Vagina (tissue), 2 donors: ENCODE measurements around the gene MICAL2. TPM values are rescaled to one million over a fixed set of nuclear protein-coding genes. Genes with fewer than 3 reads are reported as not detected.

Experiments
- DNase-seq, 2 donors: peaks; one replicate each; pipeline ENCODE4 v3.0.0-alpha.2; 2017; ENCODE audit errors: extremely low spot score in 2 of 2
- H3K27ac ChIP-seq: fragments of 200-600 bp; sonication (generic); one replicate; pipeline ENCODE4 v1.5.1; 2019
- H3K27me3 ChIP-seq: fragments of 200-600 bp; sonication (generic); one replicate; pipeline ENCODE4 v1.5.1; 2019
- H3K36me3 ChIP-seq, 2 donors: fragments of 200-600 bp; sonication (generic); one replicate each; pipeline ENCODE4 v1.5.1; 2017 to 2019
- H3K4me1 ChIP-seq: fragments of 200-600 bp; sonication (generic); one replicate; pipeline ENCODE4 v1.5.1; 2019
- H3K4me3 ChIP-seq, 2 donors: fragments of 200-600 bp; sonication (generic); 1 replicate in 1 of 2; 2 replicates in 1 of 2; pipeline ENCODE4 v1.5.1; 2016 to 2019
- H3K9me3 ChIP-seq: fragments of 200-600 bp; sonication (generic); one replicate; pipeline ENCODE4 v1.5.1; 2019
- CTCF ChIP-seq, 3 experiments: fragments of 450-650 bp in 2 of 3; fragments of 200-600 bp in 1 of 3; sonication (generic) in 1 of 3; IDR thresholded peaks; one replicate each; pipeline ENCODE4 v1.5.1; 2017 to 2019; ENCODE audit warnings: antibody characterized with exemption in 3 of 3, mild to moderate bottlenecking in 2 of 3, moderate library complexity in 2 of 3
- POLR2A ChIP-seq, 2 donors: fragments of 450-650 bp; IDR thresholded peaks; one replicate each; pipeline ENCODE4 v1.6.1; 2017; ENCODE audit warnings: antibody characterized with exemption in 2 of 2, mild to moderate bottlenecking in 2 of 2, moderate library complexity in 2 of 2
- POLR2AphosphoS5 ChIP-seq, 2 donors: sonication (generic); formaldehyde crosslinking; IDR thresholded peaks; one replicate each; pipeline ENCODE4 v1.9.0; 2017; ENCODE audit warnings: antibody characterized with exemption in 2 of 2, mild to moderate bottlenecking in 2 of 2, low read depth in 1 of 2; ENCODE audit not compliant: insufficient read depth in 1 of 2
- intact Hi-C: fragments of 100-400 bp; cut with DNase I; formaldehyde crosslinking; loops from one replicate; pipeline ENCODE4 v1.15.1; 2023
- total RNA-seq: library from RNA; depleted of rRNA; stranded (reverse); fragments of >200 nt; gene quantifications from one replicate; pipeline ENCODE4 v1.2.3, GENCODE V29; 2016

MICAL2 gene
- total RNA-seq, 1 donor from 2014 or later = 41.7 TPM

DNA sequence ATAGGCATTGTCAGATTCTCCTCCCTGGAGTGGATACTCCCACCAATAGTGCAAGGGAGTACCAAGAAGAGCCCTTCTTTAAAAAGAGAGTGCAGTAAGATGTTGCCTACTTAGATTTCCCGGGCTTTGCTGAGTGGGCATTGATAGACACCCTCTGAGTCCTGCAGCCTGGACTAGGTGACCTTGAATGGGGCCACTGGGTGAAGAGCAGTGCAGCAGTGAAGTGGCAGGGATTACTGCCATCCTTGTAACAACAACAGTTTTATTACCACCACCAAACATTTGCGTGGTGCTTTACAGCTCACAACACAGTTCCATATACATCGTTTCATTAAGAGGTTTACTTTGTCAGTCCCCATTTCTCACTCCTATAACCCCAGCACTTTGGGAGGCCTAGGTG lies 59.4 kb downstream of the MICAL2 start:
- Histone ChIP-seq H3K27ac (no peak overlapping the region), H3K4me1 (peaks cover 24% of the 10 kb centered on the region), H3K4me3 (no peak overlapping the region), H3K9me3 (no peaks in the 10 kb centered on the region), H3K27me3 (no peaks in the 10 kb centered on the region), H3K36me3 (no peaks in the 10 kb centered on the region)
- TF ChIP-seq CTCF (IDR thresholded peaks at IDR 0.05) (no peak), POLR2AphosphoS5 (IDR thresholded peaks at IDR 0.05; ENCODE audit: insufficient read depth in 1 of 2, low read depth in 1 of 2) (no peak), POLR2A (IDR thresholded peaks at IDR 0.05) (no peak)
- DNase-seq = no peak
- intact Hi-C loops = no loop called here

- no peaks in the 10 kb centered on the region for H3K27me3 ChIP-seq
- TF ChIP-seq POLR2A (IDR thresholded peaks at IDR 0.05) = no peak
- no peak for TF ChIP-seq POLR2AphosphoS5 (IDR thresholded peaks at IDR 0.05; ENCODE audit: insufficient read depth in 1 of 2, low read depth in 1 of 2)
- no peak for TF ChIP-seq CTCF (IDR thresholded peaks at IDR 0.05)
- DNase-seq = no peak
- intact Hi-C loops = no loop called here
- H3K4me1 ChIP-seq = peaks cover 24% of the 10 kb centered on the region
- H3K9me3 ChIP-seq = no peaks in the 10 kb centered on the region
- H3K36me3 ChIP-seq = no peaks in the 10 kb centered on the region
- H3K4me3 ChIP-seq = no peak overlapping the region
- peak overlapping the region; percentile 36 for H3K27ac ChIP-seq
These were observed 60.1 kb downstream of the MICAL2 start for GRCh38 chr11:12170501-12170900.

DNA sequence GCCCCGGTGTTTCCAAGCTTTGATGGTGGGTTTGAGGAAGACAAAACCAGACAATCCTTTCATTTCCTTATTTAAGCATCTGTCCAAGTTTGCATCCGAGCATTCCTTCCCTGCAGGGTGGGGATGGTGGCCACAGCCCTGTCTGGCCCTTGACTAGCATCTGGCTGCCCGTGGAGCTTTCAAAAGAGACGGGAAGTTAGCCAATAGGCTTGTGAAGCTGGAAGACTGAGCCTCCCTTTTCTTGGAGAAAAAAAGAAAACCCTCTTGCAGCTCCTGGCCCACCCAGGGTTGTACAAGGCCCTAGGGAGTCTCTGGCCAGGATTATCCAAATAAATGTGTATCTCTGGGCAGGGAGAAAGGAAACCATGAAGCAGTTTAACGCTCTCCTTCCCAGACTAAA lies 60.6 kb downstream of the MICAL2 start:
- DNase-seq = no peak
- no peaks in the 10 kb centered on the region for H3K9me3 ChIP-seq
- peaks cover 24% of the 10 kb centered on the region for H3K4me1 ChIP-seq
- H3K4me3 ChIP-seq = no peak overlapping the region
- peak overlapping the region; percentile 36 for H3K27ac ChIP-seq
- intact Hi-C loops = no loop called here
- TF ChIP-seq POLR2A (IDR thresholded peaks at IDR 0.05) (no peak), POLR2AphosphoS5 (IDR thresholded peaks at IDR 0.05; ENCODE audit: insufficient read depth in 1 of 2, low read depth in 1 of 2) (no peak), CTCF (IDR thresholded peaks at IDR 0.05) (no peak)
- H3K36me3 ChIP-seq = no peaks in the 10 kb centered on the region
- H3K27me3 ChIP-seq = no peaks in the 10 kb centered on the region

DNA sequence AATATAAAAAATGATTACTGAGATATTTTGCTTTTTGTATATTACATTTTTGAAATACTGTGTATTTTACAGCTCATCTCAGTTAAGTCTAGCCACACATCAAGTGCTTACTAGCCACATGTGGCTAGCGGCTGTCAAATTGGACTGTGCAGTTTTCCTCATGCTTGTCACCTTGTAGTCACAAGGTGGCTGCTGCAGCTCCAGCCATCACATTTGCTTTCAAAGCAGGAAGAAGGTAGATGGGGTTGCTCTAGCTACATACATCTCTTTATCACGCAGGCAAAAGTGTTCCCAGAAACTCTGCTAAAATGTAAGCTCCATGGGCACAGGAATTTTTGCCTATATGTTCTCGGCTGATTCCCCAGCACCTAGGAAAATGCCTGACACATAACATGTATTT lies 61.5 kb downstream of the MICAL2 start:
- intact Hi-C loops = no loop called here
- H3K27ac ChIP-seq = no peak overlapping the region
- TF ChIP-seq POLR2A (IDR thresholded peaks at IDR 0.05) (no peak), POLR2AphosphoS5 (IDR thresholded peaks at IDR 0.05; ENCODE audit: insufficient read depth in 1 of 2, low read depth in 1 of 2) (no peak), CTCF (IDR thresholded peaks at IDR 0.05) (no peak)
- H3K4me3 ChIP-seq = no peak overlapping the region
- no peaks in the 10 kb centered on the region for H3K9me3 ChIP-seq
- no peak for DNase-seq
- H3K27me3 ChIP-seq = no peaks in the 10 kb centered on the region
- no peaks in the 10 kb centered on the region for H3K36me3 ChIP-seq
- H3K4me1 ChIP-seq = peaks cover 24% of the 10 kb centered on the region

GRCh38 chr11:12172493-12173013 lies 62.2 kb downstream of the MICAL2 start:
- intact Hi-C loops = no loop called here
- TF ChIP-seq POLR2AphosphoS5 (IDR thresholded peaks at IDR 0.05; ENCODE audit: insufficient read depth in 1 of 2, low read depth in 1 of 2) = no peak
- no peak for TF ChIP-seq POLR2A (IDR thresholded peaks at IDR 0.05)
- TF ChIP-seq CTCF (IDR thresholded peaks at IDR 0.05) = no peak
- Histone ChIP-seq H3K27ac (no peak overlapping the region), H3K9me3 (no peaks in the 10 kb centered on the region), H3K27me3 (no peaks in the 10 kb centered on the region), H3K36me3 (no peaks in the 10 kb centered on the region), H3K4me3 (no peak overlapping the region), H3K4me1 (peaks cover 18% of the 10 kb centered on the region)
- DNase-seq = no peak
